Measurements from ENCODE around the gene NPY4R2.
"Not testable (repeated sequence)": the region's sequence is repeated elsewhere in the genome, so short reads cannot be mapped to it uniquely, and the experiment has no call there.

The NPY4R2 gene

GRCh38 chr10:47918475-47918874 is at the start of gene NPY4R2:
Gene NPY4R2, plus strand, starts transcription at chr10:47918662. Its CDS starts 3,326 bp downstream, at chr10:47921988.
- not testable (repeated sequence) for DNase-seq

DNA sequence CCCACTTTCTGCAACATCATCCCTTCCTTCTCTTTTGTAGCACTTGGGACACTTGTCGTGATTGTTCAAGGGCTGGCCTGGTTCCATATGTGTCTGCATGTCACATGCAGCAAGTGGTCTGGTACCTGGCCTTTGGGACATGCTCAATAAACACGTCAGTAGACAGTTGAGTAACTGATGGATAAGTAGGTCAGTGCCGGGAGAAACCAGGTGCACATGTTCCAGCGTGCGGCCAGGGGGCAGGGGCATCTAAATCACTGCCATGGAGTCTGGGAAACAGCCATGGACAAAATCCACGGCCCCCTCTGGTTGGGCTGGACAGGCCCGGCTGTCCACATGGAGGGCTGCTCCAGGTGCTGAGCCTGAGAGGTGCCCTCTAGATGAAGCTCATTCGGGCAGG is 47.6 kb upstream of the NPY4R2 start:
- DNase-seq = not testable (repeated sequence)

DNA sequence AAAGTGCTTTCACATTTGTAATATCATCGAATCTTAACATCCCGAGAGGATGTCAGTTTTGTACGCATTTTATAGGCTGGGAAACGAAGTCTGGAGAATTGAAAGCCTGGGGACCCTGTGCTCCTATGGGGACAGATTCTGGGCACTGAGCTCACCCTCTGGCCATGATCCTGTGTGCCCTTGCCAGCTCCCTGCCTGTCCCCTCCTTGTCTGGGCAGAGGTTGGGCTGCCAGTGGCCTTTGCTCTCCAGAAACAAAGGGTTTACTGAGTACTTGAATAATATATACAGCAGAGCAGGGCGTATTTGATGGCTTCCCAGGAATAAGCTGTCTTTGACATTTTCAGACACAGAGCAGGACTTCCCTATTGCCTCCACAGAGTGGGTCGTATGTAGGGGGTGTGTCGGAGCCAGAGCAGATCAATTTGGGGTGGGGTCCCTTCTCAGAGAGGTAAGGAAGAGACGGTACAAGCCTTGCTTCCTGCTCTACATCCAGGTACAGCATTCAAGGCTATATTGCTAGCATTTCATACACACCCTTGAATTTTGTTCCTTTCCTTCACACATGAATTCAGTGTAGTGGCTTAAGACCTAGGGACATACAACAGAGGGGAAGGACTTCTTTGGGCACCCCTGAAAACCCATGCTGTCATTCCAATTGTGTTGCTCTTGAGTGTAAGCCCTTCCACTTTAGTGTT is 46.8 kb upstream of the NPY4R2 start:
- DNase-seq = not testable (repeated sequence)

DNA sequence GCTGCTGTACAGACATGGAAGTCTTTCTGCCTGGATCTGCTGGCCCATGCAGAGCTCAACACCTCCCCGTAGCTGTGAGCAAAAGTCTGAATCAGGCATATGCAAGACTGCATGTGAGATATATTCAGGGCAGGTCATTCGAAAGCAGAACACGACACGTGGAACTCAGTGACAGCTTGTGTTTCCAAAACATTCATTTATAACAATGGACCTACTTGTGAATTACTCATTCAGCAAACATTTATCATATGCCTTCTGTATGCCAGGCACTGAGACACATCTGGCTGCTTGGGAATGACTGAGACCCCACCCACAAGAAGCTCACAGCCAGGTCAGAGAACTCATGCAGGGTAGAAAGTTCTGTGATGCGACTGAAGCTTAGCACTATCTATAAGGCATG is 46.2 kb upstream of the NPY4R2 start:
- DNase-seq = not testable (repeated sequence)

GRCh38 chr10:47884239-47884638 is 34.2 kb upstream of the NPY4R2 start:
- not testable (repeated sequence) for DNase-seq

- DNase-seq = not testable (repeated sequence)
Observed at GRCh38 chr10:47884934-47885333, 33.5 kb upstream of the NPY4R2 start.

GRCh38 chr10:47886356-47886755 is 32.1 kb upstream of the NPY4R2 start:
- DNase-seq = not testable (repeated sequence)

DNA sequence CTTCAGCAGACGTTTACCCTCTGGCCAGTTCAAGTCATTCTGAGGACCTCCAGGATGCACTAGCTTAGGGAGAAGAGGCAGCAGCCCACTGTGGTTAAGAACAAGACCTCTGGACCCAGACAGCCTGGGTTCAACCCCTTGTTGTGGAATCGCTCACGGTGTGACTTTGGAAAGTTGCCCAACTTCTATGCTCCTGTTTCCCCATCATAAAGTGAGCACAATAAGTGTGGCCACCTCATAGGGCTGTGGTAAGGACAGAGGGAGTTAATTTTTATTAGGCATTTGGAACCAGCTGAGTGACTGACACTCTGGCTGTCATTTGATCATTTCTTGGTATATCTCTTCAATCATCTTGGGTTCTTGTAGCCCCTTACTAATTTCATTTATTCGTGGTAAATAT is 31.6 kb upstream of the NPY4R2 start:
- DNase-seq = not testable (repeated sequence)

- DNase-seq = not testable (repeated sequence)
Observed at GRCh38 chr10:47890737-47891136, 27.7 kb upstream of the NPY4R2 start.

DNA sequence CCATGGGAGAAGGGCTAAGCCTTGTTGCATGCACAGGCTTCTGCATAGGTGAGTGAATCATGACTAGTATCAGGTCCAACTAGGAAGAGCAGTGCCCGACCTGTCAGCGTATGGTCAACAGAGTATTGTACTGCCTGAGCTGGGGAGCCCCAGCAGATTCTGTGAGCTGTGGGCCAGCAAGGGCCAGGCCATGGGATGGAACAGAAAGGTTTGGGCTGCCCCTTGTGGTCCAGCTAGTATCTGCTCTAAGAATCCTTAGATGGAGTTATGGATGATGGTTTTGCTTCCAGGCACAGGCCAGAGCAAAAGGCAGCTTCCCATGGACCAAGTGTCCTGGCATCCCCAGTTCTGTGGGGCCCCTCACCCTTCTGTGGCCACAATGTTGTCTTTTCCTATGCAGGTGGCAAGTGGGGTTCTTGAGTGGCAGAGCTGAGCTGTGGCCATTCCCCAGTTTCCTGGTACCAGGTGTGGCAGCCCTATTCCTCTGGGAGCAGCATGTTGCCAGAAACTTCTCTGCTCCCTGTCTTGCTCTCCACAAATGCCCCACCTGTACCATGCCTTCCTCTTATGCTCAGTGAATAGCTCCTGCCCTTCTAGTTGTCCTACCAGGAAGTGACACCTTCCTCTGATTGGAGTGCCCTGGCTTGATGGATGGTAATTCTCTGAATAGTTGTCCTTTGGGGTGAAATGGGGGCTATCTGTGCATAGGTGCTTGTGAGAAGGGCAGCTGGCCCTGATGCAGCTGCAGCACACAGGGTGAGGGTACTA is 25.8 kb upstream of the NPY4R2 start:
- not testable (repeated sequence) for DNase-seq

DNA sequence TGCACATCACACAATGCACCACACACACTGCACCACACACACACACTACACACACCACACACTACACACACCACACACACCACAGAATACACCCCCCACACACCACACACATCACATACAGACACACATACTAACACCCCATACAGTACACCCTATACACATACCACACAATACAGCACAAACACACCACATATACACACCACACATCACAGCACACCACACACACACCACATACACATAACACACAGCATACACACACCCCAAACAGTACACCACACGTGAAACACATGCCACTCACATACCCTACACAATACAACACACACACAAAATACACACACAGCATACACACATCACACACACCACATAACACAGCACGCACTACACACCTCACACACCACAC is 23.9 kb upstream of the NPY4R2 start:
- not testable (repeated sequence) for DNase-seq

DNA sequence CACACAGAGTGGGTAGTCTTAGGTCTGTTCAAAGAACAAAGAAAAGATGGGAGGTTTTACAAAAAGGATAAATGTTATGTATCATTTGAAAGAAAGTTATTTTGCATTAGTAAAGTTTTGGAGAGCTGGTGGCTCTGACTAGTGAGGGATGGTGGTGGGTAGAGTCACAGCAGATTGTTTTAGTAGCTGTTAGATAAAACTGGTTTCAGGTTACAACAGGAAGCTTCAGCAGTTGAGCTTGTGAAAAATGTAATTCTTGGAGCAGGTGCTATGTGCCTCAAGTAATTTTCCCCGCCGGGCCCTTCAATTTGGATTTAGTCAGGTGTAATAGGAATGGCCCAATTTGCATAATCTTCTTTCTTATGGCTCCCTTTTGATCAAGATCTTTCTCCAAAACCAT is 20.6 kb upstream of the NPY4R2 start:
- DNase-seq = not testable (repeated sequence)

DNA sequence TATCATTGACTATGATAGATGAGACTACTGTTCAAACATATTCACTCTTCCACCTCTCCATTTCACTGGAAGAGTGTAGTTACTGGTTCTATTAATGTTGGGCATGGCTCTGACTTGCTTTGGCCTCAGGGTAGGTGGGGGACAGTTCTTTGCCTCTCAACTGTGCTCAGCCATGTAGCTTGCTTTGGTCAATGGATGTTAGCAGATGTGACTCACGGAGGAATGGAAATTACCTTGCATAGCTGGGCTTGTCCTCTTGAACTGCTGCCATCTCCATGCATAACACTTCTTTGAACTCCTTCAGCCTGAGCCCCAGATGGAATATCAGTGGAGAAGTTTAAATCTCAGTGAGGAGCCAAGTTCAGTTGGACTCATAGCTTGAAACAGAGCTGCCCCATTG is 9.1 kb upstream of the NPY4R2 start:
- not testable (repeated sequence) for DNase-seq

DNA sequence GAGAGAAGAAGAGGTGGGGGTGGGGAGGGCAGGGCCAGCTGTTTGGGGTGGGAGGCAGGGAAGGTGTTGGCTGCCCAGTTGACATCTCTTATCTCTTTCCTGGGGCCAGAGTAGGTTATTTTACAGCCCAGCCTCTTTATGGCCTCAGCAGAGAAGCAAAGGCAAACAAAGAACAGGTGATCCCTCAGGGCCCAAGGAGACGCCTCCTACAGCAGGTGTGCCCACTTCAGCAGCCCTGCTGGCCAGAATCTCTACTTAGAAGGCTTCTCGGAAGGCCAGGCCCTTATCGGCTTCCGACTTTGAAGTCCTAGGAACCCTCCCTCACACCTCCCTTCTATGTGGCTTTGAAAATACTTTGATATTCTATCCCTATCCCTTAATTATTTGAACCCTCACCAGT is 8.0 kb upstream of the NPY4R2 start:
- DNase-seq = not testable (repeated sequence)

DNA sequence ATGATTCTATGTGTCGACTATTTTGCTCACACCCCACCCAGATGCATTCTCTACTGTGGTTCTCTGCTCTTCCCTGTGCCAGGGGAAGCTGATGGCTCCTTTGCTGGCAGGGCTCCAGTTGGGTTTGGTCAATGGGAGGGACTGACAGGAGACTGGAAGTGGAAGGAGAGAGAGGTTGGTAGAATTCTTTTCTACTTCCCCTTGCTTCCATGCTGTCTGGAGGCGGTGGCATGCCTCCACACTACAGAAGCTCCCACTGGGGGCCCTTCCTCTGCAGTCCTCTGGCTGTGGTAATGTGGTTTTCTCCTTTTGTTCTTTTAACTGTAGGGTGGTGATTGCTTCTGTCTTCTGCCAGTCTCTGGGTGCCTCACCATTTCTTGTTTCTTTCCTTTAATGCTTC is 4.4 kb upstream of the NPY4R2 start:
- not testable (repeated sequence) for DNase-seq

- DNase-seq = not testable (repeated sequence)
Observed at GRCh38 chr10:47915849-47916548, 2.5 kb upstream of the NPY4R2 start.

- DNase-seq = not testable (repeated sequence)
Observed at GRCh38 chr10:47920610-47921009, 2.1 kb downstream of the NPY4R2 start.

- DNase-seq = not testable (repeated sequence)
Observed at GRCh38 chr10:47922503-47922902, 4.0 kb downstream of the NPY4R2 start.

GRCh38 chr10:47924628-47925027 is 6.2 kb downstream of the NPY4R2 start:
- not testable (repeated sequence) for DNase-seq

DNA sequence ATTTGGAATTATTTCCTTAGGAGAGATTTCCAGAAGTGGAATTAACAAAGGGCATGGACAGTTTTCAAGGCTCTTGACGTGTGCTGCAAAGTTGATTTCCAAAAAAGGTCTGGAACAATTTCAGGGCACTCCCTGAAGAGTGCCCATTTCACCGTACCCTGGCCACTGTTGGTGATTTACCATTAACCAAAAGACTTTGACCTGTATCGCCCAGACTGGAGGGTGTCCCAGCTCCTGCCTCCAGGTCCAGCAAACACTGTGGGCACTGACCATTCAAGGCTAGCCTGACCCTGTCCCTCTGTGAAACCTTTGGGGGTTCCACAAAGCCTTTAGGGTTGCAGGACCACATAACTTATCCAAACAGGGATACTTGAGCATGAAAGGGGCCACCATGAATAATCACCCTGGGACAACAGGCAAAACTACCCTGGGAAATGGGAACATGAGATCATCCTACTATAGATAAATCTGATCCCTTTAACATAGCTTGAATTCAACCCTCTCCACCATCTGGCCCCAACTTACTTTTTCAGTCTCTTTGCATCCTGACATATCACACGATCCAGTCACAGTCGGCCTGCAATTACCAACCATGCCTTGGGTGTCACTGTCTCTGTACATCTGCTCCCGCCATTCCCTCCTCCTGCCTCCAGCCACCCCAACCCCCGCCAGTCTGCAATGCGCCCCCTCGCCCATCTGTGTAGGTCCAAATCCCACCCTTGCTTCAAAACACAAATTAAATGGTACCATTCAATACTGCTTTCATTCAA is 8.9 kb downstream of the NPY4R2 start:
- DNase-seq = not testable (repeated sequence)

DNA sequence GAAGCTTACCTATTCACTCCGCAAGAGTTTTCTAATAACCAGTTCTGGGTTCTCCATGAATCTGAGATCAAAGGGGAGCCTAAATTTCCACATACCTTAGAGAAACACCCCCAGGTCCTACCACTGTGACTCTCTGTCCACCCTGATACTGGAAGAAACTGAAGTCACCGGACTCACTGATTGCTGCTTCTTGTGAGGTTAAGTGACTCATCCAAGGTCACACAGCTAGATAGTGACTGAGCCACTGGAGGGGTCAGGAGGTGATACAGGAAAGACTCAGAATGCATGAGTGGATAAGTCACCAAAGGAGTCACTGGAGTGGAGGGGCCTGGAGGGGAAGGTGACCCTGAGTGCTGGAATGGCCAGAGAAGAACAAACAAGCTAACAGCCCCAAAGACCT is 9.8 kb downstream of the NPY4R2 start:
- DNase-seq = not testable (repeated sequence)

- not testable (repeated sequence) for DNase-seq
Observed at GRCh38 chr10:47932824-47933223, 14.4 kb downstream of the NPY4R2 start.

DNA sequence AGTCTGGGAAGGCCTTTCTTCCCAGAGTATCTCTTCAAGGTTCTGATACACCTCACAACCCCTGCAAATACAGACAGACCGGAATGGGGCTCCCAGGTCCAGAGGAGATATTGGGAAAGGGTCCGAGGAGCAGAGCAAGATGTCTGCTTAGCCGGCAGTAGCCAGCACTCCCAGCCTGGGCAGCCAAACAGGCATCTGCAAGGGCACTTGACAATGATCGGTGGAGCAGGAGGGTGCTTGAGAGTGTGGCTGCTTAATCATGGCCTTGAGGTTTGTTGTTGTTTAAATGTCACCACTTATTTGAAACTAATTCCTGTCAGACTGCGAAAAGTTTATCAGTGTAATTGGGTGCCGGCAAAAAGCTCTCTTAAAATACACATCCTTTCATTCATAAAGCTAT is 15.0 kb downstream of the NPY4R2 start:
- DNase-seq = not testable (repeated sequence)
